B cell (primary cell): ENCODE measurements around the gene AP1AR. TPM values are rescaled to one million over a fixed set of nuclear protein-coding genes. Genes with fewer than 3 reads are reported as not detected.

ENCODE experiments used
- ATAC-seq: fragments of 200-7000 bp; cut with Tn5 transposase; one replicate; pipeline ENCODE4 v1.10.0; 2021; ENCODE audit warnings: low read depth, mild to moderate bottlenecking, moderate number of reproducible peaks, moderate library complexity
- CTCF ChIA-PET: fragments of 350-600 bp; sonication (Branson Sonifier 250); formaldehyde crosslinking; loops from one replicate; lab custom pipeline; 2021; ENCODE audit warnings: antibody characterized with exemption, inconsistent platforms; lab: Charles Lee
- POLR2A ChIA-PET: fragments of 350-600 bp; sonication (Branson Sonifier 250); formaldehyde crosslinking; loops from one replicate; lab custom pipeline; 2021; ENCODE audit warnings: antibody characterized with exemption; lab: Charles Lee
- DNase-seq: peaks from one replicate; pipeline ENCODE4 v3.0.0; 2013
- H2AFZ ChIP-seq: 2 replicates; pipeline ENCODE4 v1.6.1; 2012; ENCODE audit warnings: mild to moderate bottlenecking, low read depth, low read length; ENCODE audit not compliant: insufficient read depth, poor library complexity, severe bottlenecking
- H3K27ac ChIP-seq, 2 donors: 1 replicate in 1 of 2; 2 replicates in 1 of 2; pipeline ENCODE4 v1.5.1; 2012 to 2013; ENCODE audit warnings: low read length in 2 of 2, mild to moderate bottlenecking in 2 of 2, moderate library complexity in 1 of 2
- H3K27me3 ChIP-seq, 4 experiments: fragments of 200-600 bp in 1 of 4; sonication (generic) in 1 of 4; replicated peaks in 1 of 4; 1 replicate in 2 of 4; 2 replicates in 2 of 4; pipeline versions ENCODE4 v1.6.1 to v1.7.0; 2013 to 2016; ENCODE audit warnings: low read length in 3 of 4, mild to moderate bottlenecking in 2 of 4, mixed read lengths in 1 of 4, moderate library complexity in 1 of 4; ENCODE audit not compliant: insufficient read depth in 4 of 4, control insufficient read depth in 3 of 4; ENCODE audit errors: control extremely low read depth in 1 of 4
- H3K36me3 ChIP-seq, 2 experiments: replicated peaks in 1 of 2; 1 replicate in 1 of 2; 2 replicates in 1 of 2; pipeline versions ENCODE4 v1.6.1 to v1.7.1; 2013; ENCODE audit warnings: low read length in 1 of 2; ENCODE audit not compliant: insufficient read depth in 2 of 2, control insufficient read depth in 1 of 2; ENCODE audit errors: control extremely low read depth in 1 of 2, extremely low read depth in 1 of 2
- H3K4me1 ChIP-seq, 2 donors: fragments of 200-600 bp in 1 of 2; sonication (generic) in 1 of 2; 1 replicate in 1 of 2; 2 replicates in 1 of 2; pipeline versions ENCODE4 v1.5.1 to v1.6.1; 2013 to 2017; ENCODE audit warnings: low read length in 2 of 2; ENCODE audit not compliant: control insufficient read depth in 2 of 2, insufficient read depth in 2 of 2
- H3K4me2 ChIP-seq: replicated peaks from 2 replicates; pipeline ENCODE3; 2012; ENCODE audit warnings: mild to moderate bottlenecking, low read depth, low read length; ENCODE audit not compliant: poor library complexity, severe bottlenecking
- H3K4me3 ChIP-seq, 5 experiments: fragments of 200-600 bp in 1 of 5; sonication (generic) in 1 of 5; 1 replicate in 3 of 5; 2 replicates in 2 of 5; pipeline versions ENCODE4 v1.5.1 to v1.7.0; 2011 to 2016; ENCODE audit warnings: low read length in 4 of 5, mild to moderate bottlenecking in 4 of 5, low read depth in 2 of 5, control low read depth in 1 of 5, moderate library complexity in 1 of 5; ENCODE audit not compliant: insufficient read depth in 1 of 5; ENCODE audit errors: control extremely low read depth in 1 of 5, extremely low read depth in 1 of 5
- H3K79me2 ChIP-seq: fragments of 200-600 bp; sonication (generic); one replicate; pipeline ENCODE4 v1.6.0; 2016; ENCODE audit warnings: low read length; ENCODE audit not compliant: control insufficient read depth, insufficient read depth
- H3K9ac ChIP-seq: fragments of 200-600 bp; sonication (generic); 2 replicates; pipeline ENCODE4 v1.6.1; 2017; ENCODE audit warnings: mild to moderate bottlenecking, low read length, moderate library complexity
- H3K9me3 ChIP-seq, 3 donors: one replicate each; pipeline versions ENCODE4 v1.6.1 to v1.7.1; 2013; ENCODE audit warnings: low read length in 2 of 3; ENCODE audit not compliant: control insufficient read depth in 2 of 3, insufficient read depth in 1 of 3; ENCODE audit errors: control extremely low read depth in 1 of 3
- H4K20me1 ChIP-seq: 2 replicates; pipeline ENCODE4 v1.6.0; 2012; ENCODE audit warnings: mild to moderate bottlenecking, low read length; ENCODE audit not compliant: insufficient read depth, control insufficient read depth, poor library complexity, severe bottlenecking
- H3K27ac Mint-ChIP-seq: one replicate; pipeline ENCODE4 v1.8.0; 2021; ENCODE audit warnings: mixed read lengths
- H3K27me3 Mint-ChIP-seq: one replicate; pipeline ENCODE4 v1.8.0; 2021; ENCODE audit warnings: mixed read lengths
- H3K4me1 Mint-ChIP-seq: one replicate; pipeline ENCODE4 v1.8.0; 2021; ENCODE audit warnings: mixed read lengths
- H3K4me3 Mint-ChIP-seq: one replicate; pipeline ENCODE4 v1.8.0; 2021; ENCODE audit warnings: mixed read lengths
- H3K9me3 Mint-ChIP-seq: one replicate; pipeline ENCODE4 v1.8.0; 2022; ENCODE audit warnings: mixed read lengths; ENCODE audit not compliant: insufficient read depth
- CTCF ChIP-seq: fragments of 200-600 bp; IDR thresholded peaks from one replicate; pipeline ENCODE4 v1.8.0; 2022; ENCODE audit warnings: antibody characterized with exemption, mild to moderate bottlenecking
- EZH2 ChIP-seq: IDR thresholded peaks from 2 replicates; pipeline ENCODE4 v1.6.1; 2012; ENCODE audit warnings: borderline replicate concordance, low read depth, mild to moderate bottlenecking, moderate library complexity, low read length; ENCODE audit not compliant: insufficient read depth, poor library complexity, severe bottlenecking
- WGBS: methylation state at CpG from one replicate; pipeline ENCODE4 v1.1.5; 2013; ENCODE audit warnings: missing lambda C conversion rate; ENCODE audit not compliant: insufficient coverage; 5-methylcytosine and 5-hydroxymethylcytosine counted together
- intact Hi-C: fragments of 100-400 bp; cut with micrococcal nuclease; formaldehyde crosslinking; loops from one replicate; pipeline ENCODE4 v1.10.0; 2022
- polyA plus RNA-seq: library from polyadenylated mRNA; depleted of rRNA; stranded (reverse); fragments of >200 nt; gene quantifications from 2 replicates; pipeline ENCODE4 v1.2.3, GENCODE V29; 2012
- total RNA-seq, 2 donors: library from RNA; stranded (reverse); fragments of 120-200 nt in 1 of 2; gene quantifications; 1 replicate in 1 of 2; 2 replicates in 1 of 2; pipeline versions ENCODE4 v1.2.3 to v1.2.4, GENCODE V29; 2013 to 2022

The AP1AR gene
- total and polyA plus RNA-seq, 2 donors (not counting 1 experiment from before 2014, with no cell fraction given): 3.4 to 20.3 TPM

GRCh38 chr4:112213856-112214255 lies 17.7 kb upstream of the AP1AR start:
- DNase-seq: no peak
- ATAC-seq: no peak
- TF ChIP-seq EZH2 (no peak), CTCF (no peak)
- ChIA-PET POLR2A (no interaction called here), CTCF (interaction anchor here (0.7 to 9.2 kb wide), 14 partner anchors 9 to 390 kb away, joined by 3 to 105 read pairs (median 4); partner anchors contain the start of gene AP1AR)
- Mint-ChIP-seq H3K4me3 (no peak overlapping the region), H3K4me1 (no peaks in the 10 kb centered on the region), H3K9me3 (no peaks in the 10 kb centered on the region), H3K27me3 (no peaks in the 10 kb centered on the region), H3K27ac (no peak overlapping the region)
- H3K79me2 ChIP-seq: no peaks in the 10 kb centered on the region
- H3K9ac ChIP-seq: no peak overlapping the region
- H3K36me3 ChIP-seq: no peaks in the 10 kb centered on the region
- H4K20me1 ChIP-seq: no peaks in the 10 kb centered on the region
- no peak overlapping the region for H2AFZ ChIP-seq
- no peak overlapping the region for H3K4me3 ChIP-seq
- H3K9me3 ChIP-seq: no peaks in the 10 kb centered on the region
- H3K4me2 ChIP-seq: no peak overlapping the region
- no peaks in the 10 kb centered on the region for H3K27me3 ChIP-seq
- no peak overlapping the region for H3K27ac ChIP-seq
- WGBS: no CpG with 5 or more reads among the region's 3 CpGs
- intact Hi-C loops: loop anchor here (1.0 to 10.0 kb wide), 5 partner anchors 21 to 551 kb away; no protein-coding TSS in a partner anchor
- H3K4me1 ChIP-seq: no peaks in the 10 kb centered on the region

GRCh38 chr4:112214390-112215264 lies 17.0 kb upstream of the AP1AR start:
- DNase-seq: peak; percentile 38
- H3K27me3 ChIP-seq: no peaks in the 10 kb centered on the region
- H3K27ac Mint-ChIP-seq: no peak overlapping the region
- H3K9me3 ChIP-seq: no peaks in the 10 kb centered on the region
- no peak overlapping the region for H3K9ac ChIP-seq
- no peaks in the 10 kb centered on the region for H3K27me3 Mint-ChIP-seq
- no peak overlapping the region for H3K4me2 ChIP-seq
- ChIA-PET CTCF (interaction anchor here (0.7 to 9.2 kb wide), 19 partner anchors 8 to 557 kb away, joined by 3 to 105 read pairs (median 3); partner anchors contain the start of genes AP1AR and NEUROG2), POLR2A (interaction anchor here (1.2 kb wide), 1 partner anchor 18 kb away, joined by 3 read pairs; no protein-coding TSS in a partner anchor)
- no peak overlapping the region for H3K27ac ChIP-seq
- intact Hi-C loops: loop anchor here (1.0 to 10.0 kb wide), 5 partner anchors 21 to 550 kb away; no protein-coding TSS in a partner anchor
- no peaks in the 10 kb centered on the region for H3K4me1 ChIP-seq
- ATAC-seq: no peak
- no peaks in the 10 kb centered on the region for H3K36me3 ChIP-seq
- no peak overlapping the region for H2AFZ ChIP-seq
- H3K4me3 Mint-ChIP-seq: no peak overlapping the region
- TF ChIP-seq CTCF (peak; percentile 70), EZH2 (no peak)
- no peaks in the 10 kb centered on the region for H3K4me1 Mint-ChIP-seq
- H3K9me3 Mint-ChIP-seq: no peaks in the 10 kb centered on the region
- no peaks in the 10 kb centered on the region for H4K20me1 ChIP-seq
- no peaks in the 10 kb centered on the region for H3K79me2 ChIP-seq
- no peak overlapping the region for H3K4me3 ChIP-seq
